ENCODE results near the gene LRMDA. TPM values are rescaled to one million over a fixed set of nuclear protein-coding genes. Genes with fewer than 3 reads are reported as not detected.

Gene LRMDA
- total RNA-seq, 1 experiment from 2014 or later, result not detected

DNA sequence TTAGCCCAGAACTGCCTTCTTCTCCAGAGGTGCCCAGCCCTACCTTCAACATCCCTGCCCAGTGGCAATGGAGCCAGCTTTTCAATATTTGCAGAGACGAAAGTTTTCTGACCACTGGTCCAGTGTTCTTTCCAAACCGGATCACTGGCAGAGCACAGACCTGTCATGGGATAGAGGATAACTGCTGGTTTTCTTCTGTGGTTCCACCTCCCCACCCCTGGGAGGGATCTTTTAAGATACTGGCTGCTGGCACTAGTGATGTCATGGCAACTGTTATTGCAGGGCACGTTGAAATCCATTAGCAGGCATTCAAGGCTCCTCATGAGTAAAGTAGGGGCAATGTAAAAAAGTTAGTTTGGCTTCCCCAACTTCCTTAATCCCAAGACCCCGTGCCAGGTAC, 387.1 kb downstream of the LRMDA start:
- no peak for DNase-seq (ENCODE audit: low spot score)

DNA sequence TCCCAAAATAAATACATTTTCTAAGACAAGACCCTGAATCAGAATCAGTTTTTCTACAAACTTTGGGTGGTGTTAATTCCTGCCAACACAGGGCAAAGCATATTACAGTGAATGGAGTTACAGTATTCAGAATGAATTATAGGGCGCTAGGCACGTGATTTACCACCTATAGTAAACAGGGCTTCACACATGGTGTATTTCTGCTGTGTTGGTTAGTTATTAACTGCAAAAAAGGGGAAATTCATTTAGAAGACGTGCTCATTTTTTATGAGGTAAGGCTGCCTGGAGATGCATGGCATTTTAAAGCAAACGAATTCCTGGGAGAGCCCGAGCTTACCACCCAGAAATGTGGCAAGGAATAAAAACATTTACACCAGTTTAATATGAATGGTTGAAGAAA, 393.8 kb downstream of the LRMDA start:
- DNase-seq (ENCODE audit: low spot score), result no peak

DNA sequence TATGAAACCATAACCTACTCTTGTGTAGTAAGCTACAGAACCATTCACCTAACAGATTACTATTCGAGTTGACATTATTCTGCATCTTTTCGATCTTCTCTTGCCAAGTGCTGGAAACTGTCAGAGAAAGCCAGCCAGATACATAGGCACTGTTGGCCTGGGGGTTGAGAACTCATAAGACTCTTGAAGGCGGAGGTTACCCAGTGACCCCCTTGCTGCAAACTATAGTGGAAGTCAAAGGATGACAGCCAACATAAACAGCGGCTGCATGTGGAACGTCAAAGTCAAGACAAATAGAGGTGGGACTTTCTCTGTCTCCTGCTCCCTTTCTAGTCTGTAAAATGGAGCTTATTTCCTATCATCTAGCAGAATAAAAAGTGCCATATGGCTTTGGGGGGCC, 394.2 kb downstream of the LRMDA start:
- no peak for DNase-seq (ENCODE audit: low spot score)

DNA sequence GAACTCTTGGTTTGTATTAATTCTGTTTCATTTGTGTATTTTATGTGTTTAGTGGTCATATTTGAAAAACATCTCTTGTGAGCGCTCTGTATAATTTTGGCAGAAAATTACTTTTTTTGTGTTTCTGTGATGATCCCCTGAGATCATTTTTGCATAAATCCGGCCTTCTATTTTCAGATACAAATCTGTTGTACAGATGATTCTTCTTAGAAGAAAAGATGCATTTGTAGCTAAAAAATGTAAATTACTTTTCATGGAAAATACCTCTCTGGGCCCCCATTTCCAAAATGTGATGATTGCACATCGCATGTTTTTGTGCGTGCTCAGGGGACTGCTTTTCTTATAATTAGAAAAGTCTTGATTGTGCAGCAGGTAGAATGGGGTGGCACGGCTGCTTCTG, 395.4 kb downstream of the LRMDA start:
- no peak for DNase-seq (ENCODE audit: low spot score)

DNA sequence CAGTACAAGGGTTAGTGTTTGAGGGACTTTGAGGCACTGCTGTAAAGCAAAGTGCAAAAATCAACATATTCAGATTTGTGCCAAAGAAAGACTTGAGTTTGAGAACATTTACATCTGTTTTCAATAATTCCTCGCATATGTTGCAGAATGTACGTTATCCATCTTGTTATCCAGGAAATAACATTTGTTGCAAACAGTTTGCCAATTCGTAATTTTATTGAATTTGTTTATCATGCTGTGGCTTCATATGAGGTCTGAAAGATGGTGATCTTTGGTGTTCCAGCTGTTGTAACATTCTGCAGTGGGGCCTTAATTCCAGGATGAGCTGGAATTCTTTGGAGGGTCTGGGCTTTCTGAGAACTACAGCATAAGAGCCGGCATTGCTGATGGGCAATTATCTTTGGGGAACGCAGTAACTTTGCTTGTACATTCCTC, 396.2 kb downstream of the LRMDA start:
- no peak for DNase-seq (ENCODE audit: low spot score)

DNA sequence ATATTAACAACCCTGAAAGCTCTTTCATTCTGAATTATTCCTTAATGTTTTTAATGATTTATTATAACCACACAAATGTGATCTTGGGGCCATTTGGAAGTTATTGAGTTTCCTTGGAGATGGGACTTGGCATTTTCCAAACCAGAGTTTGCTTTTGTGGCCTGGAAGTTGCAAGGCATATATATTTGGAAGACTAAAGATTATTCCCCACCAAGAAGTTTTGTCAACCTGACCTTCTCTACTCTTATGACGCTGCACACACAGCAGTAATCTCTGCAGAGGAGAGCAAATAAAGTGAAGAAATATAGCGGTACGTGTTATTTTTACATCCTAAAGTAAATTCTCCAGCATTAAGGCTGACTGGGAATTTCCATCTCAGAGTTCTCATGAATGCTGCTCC, 397.0 kb downstream of the LRMDA start:
- no peak for DNase-seq (ENCODE audit: low spot score)

DNA sequence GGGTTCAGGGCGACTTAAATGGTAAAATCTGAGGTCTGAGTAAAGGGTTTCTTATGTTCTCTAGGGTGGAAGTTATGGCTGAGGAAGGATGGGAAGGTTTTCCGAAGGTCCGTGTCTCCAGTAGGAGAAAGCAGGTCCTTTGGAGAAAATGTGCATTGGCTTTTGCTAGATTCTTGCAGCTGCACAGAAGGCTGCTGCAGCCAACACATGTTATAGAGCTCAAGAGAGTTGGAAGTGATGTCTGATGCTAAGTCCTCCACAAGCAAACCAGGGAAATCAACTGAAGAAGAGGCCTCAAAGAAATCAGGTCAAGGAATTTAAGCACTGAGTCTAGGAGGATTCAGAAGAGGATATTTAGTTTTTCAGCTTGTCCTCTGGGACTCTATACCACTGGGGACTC, 404.6 kb downstream of the LRMDA start:
- no peak for DNase-seq (ENCODE audit: low spot score)

DNA sequence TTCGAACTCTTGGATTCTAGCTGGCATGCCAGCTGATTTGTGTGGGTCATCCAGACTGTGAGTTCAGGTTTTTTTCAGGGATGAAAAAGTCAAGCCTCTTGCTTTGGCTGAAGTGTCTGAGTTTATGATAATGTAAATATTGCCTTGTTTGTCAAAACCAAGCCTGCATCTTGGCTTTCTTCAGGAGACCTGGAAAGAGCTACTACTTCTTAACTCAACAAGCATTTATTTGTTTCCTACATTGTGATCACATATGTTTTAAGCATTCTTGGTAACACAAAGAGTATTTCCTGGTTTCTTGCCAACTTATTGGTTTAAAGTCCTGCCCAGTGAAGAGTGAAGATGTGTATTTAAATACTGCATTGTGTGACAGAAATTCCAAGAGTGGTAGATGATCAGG, 407.1 kb downstream of the LRMDA start:
- no peak for DNase-seq (ENCODE audit: low spot score)

DNA sequence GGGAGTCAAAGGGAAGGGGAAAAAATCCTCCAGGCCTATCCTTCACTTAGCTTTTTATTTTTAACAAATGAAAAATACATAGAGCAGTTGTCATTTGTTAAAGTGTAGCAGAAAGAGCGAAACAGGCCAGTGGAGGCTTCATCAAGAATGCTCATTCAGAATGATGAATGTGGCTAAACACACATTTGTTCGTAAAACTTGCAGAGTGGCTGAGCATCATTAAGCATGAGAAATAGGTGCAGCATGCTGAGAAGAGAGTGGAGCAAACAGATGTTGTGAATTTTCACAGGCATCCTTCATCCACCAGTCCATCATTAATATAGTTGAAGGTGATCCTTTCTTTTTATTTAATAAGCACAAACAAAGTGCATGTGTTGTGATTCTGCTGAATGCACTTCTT, 407.6 kb downstream of the LRMDA start:
- DNase-seq (ENCODE audit: low spot score), result no peak

DNA sequence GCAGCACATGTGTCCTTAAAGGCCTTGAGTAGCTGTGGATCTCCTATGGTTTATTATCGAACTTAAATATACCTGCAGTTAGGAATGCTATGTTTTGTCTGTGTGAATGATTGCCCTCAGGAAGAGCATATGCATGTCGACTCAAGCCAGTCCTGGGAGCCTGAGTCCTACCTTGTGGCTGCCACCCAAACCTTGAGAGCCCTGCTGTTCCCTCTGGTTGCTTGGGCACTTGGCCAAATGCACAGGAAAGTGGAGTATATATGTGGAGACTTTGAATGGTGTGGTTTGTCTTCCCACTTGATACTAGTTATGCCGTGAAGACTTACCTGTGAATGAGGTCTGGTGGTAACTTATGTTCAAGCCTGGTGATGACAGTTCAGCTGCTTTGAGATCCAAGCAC, 409.8 kb downstream of the LRMDA start:
- no peak for DNase-seq (ENCODE audit: low spot score)

DNA sequence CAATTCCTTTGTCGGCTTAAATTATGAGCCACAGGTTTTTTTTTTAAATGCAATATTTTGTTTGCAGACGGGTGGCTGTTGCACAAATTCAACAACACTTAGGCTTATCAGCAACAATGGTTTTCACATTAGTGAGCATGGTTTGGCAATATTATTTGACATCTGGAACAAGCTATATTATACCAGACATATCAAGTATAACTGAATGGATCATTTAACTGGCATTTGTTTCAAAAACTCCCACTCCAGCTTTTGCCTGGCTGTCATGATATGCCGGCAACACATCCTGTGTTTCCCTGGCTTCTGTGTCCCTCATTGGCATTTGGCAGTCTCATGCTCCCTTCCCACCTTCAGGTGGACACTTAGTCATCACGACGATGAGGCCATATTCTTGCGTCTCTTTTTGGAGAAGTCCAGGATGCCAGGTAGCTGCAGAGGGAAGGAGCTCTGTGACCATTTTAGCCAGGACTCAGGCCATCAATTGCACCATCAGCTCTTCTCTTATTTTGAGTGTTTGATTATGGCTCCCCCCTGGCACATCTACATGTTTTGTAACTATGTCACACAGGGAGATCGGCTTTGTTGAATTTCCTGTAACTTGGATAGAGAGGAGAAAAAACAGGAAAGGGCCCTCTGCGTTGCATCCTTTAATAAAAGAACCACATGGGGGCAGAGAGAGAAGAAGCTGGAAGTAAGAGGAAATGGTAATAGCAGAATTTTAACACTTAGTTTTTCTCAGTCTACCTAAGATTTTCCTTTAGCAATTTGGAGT, 413.9 kb downstream of the LRMDA start:
- no peak for DNase-seq (ENCODE audit: low spot score)

DNA sequence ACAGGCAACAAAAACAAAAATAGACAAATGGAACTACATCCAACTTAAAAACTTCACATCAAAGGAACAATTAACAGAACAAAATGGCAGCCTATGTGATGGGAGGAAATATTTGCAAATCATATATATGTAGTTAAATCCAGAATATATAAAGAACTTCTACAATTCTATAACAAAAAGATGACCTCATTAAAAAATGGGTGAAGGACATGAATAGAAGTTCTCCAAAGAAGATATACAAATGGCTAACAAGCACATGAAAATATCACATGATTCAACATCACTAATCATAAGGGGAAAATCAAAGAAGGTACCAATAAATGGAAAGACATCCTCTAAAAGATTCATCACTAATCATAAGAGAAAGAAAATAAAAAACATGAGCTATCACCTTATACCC, 416.1 kb downstream of the LRMDA start:
- no peak for DNase-seq (ENCODE audit: low spot score)

DNA sequence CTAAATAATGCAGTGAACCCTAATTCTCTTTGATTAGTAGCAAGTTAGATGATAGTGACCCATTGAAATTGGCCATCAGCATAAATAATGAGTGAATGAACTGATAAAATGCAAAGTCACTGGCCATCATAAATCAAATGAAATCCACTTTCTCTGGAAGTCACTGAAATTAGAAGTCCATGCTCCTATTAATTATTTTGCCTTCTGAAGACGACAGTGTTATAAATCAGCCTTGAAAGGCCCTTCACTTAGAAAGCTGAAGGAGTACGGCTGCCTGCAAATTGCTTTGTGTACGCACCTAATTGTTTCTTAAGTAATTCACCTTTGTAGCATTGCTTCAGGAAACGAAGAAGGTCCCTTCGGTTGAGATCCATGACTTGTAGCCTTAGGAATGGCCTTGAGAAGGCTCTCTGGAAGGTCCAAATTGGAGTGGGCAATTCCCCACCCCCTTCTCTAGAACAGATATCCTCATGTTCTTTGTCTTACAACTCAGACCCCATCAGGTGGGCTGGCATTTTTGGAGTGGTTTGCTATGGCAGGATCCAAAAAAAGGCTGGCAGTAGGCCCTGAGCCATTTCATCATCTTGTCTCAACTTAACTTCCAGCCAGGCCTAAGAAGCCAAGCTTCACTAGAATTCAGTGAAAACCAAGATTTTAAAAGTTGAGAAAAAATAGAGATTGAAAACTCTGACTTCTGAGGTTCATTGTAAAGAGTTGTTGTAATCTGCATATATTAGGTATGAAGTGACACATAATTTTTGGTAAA, 420.3 kb downstream of the LRMDA start:
- no peak for DNase-seq (ENCODE audit: low spot score)

DNA sequence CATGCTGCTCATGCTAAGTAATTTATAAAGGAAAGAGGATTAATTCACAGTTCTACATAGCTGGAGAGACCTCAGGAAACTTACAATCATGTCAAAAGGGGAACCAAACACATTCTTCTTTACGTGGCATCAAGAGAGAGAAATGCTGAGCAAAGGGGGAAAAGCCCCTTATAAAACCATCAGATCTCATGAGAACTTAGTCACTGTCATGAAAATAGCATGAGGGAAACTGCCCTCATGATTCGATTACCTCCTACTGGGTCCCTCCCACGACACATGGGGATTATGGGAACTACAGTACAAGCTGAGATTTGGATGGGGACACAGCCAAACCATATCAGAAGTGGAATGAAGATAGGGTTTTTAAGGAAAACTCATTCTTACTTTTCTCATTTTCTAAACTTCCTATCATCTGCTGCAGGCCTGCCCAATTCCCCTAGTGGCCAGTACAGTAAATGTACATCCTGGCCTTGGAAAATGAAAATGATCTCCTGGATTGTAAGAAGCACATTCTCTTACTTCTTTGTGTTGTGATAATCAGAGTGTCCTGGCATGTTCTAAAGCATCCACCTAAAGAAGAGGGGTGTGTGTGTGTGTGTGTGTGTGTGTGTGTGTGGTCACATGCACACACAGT, 421.5 kb downstream of the LRMDA start:
- DNase-seq (ENCODE audit: low spot score), result no peak

DNA sequence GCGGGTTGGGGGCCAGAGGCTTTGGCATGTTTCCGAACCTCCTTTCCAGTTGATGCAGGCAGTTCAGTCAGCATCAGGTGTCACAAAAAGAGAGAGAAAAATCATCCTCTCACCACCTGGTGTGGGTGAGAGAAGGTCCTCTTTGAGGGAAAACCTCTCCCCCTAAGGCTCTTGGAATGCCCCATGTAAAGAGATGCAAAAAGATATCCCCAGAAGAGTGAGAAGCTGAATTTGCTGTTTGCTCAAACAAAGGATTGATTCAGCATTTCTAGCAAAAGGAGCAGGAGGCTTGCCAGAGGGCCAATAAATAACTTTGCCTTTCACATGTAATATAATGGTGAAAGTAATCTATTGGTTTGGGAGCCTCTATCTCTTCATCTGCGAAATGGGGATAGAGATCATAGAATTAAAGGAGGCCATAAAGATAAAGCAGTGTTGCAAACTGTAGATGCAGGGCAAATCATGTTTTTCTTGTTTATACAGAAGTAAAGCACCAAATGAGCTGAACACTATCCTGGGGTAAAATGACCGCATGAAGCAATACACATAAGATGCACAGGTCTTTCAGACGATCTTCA, 425.9 kb downstream of the LRMDA start:
- no peak for DNase-seq (ENCODE audit: low spot score)

DNA sequence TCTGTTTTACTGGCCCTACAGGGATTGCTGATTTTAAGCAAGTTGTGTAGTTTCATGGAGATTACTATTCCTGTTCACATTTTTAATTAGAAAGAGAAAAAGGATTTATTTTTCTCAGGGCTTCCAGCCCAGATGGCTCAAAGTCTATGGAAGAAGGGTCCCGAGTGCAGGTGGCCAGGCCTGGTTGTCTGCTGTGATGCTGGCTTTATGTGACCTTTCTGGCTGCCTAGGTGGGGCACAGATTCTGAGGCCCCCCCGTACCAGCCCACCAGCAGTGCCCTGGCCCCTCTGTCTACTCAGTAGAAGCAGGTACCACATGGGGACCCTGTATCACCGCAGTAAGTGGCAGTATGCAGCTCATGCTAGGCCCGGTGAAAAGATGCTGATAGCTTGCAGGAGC, 426.5 kb downstream of the LRMDA start:
- DNase-seq (ENCODE audit: low spot score), result no peak

DNA sequence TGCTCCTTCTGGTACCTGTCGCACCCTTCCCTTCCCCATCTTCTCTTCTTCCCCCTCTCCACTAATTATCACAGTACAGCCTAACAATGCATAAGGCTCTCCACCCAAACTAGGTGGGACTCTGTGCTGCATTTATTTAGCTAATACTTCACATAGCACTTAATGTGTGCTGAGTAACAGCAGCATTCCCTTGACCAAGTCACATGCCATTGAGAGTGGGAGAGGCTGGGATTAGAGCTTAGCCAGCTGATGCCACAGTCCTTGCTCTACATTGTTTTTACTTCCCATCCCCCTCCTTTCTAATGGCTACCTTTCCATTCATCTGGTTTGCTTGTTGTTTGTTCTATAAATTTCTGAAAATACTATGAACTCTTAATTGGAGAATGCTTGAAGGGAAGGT, 426.9 kb downstream of the LRMDA start:
- DNase-seq (ENCODE audit: low spot score), result no peak

DNA sequence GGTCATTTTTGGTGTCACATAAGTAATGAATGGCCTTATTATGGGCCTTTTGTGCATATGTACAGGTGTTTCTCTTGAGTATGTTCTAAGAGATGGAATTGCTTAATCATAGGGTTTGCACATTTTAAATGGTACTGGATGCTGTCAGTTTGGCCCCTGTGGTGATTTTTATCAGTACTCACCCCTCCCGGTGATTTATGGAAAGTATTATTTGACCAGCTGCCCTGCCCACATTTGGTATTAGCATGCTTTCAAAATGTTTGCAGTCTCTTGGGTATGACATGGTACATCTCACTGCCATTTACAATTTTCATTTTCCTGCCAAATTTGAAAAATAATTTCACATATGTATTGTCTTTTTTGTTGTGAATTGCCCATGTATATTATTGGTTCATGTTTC, 427.7 kb downstream of the LRMDA start:
- no peak for DNase-seq (ENCODE audit: low spot score)

DNA sequence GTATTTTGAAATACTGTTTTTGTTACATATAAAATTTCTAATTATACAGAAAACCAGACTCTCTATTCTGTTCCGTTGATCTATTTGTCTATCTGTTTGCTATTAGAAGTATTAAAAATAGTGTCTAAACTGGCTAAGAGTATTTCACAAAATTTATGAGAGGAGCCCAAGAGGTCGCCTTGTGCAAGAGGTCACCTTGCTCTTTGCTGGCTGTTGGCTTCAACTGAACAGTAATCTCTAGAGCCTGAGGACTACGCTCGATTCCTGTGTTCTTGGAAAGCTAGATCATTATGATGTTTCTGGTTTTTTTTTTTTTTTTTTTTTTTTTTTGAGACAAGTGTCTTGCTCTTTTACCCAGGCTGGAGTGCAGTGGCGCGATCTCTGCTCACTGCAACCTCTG, 428.6 kb downstream of the LRMDA start:
- DNase-seq (ENCODE audit: low spot score), result no peak

DNA sequence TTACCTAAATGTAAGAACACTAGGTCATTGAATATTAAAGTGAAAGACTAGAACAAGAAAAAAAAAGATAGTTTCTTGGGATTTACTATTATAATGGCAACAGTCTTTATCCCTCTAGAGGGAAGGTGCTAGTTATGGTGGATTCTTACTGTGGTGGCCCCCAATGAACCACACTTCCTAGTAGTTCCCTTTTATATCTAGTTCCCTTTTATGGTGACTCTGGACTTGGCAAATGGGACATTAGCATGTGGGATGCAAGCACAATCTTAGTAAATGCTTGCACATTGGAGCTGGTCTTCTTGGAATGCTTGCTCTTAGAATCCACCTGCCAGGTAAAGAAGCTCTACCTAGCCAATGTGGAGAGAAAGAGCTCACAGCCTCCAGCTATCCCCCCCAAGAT, 430.2 kb downstream of the LRMDA start:
- no peak for DNase-seq (ENCODE audit: low spot score)

DNA sequence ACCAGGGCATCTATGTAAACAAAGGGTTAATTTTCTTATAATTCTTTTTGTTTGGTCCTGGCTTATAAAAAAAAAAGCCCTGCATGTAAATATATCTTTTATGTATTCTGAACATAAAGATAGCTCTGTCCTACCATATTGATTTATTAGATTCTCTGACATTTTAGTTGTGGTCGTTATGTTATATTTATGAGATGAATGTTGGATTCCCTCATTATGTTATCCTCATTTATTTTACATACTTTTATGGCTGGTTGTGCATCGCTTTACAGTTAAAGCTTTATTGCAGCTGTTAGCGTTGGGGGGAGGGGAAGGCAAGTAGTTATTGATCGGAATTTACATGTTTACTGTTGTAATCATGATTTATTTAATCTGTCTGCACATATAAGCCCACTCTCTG, 431.5 kb downstream of the LRMDA start:
- no peak for DNase-seq (ENCODE audit: low spot score)

DNA sequence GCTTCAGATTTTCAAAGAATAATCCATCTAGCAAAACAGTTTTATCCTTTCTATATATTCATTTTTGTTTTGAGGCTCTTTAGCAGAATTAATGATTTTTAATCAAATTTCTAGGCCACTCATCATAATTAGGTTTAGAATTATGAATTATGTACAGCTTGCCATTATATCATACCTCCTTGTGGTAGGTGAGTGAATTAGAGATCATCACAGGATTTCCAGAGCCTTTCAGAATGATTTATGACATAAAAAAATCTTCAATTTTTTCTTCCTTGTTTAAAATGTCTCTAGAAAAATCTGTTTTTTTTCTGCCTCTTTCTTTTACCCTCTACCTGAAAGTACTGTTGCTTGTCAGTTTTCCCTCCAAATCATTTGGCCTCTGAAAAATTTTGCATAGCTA, 433.3 kb downstream of the LRMDA start:
- DNase-seq (ENCODE audit: low spot score), result no peak

Data from HT-29 (cell line).